Right lobe of liver (tissue), 4 donors: ENCODE data around the gene SCN5A.

Experiments
- CTCF ChIP-seq, 4 donors: fragments of 200-600 bp in 3 of 4; fragments of 450-650 bp in 1 of 4; IDR thresholded peaks; one replicate each; pipeline versions ENCODE4 v1.5.1 to v1.8.0; 2016 to 2022; ENCODE audit warnings: antibody characterized with exemption in 4 of 4, mild to moderate bottlenecking in 2 of 4
- POLR2A ChIP-seq: fragments of 450-650 bp; IDR thresholded peaks from one replicate; pipeline ENCODE4 v1.6.1; 2017; ENCODE audit warnings: antibody characterized with exemption, mild to moderate bottlenecking
- donor health status: DM: no; HTN: no; CAD: no.
- donor health status: DM: no; HTN: no; CAD: no.
- donor health status: DM: no; HTN: yes; CAD: no.

GRCh38 chr3:38582316-38582715, 67.2 kb downstream of the SCN5A start:
- TF ChIP-seq CTCF (IDR thresholded peaks at IDR 0.05) (no peak), POLR2A (no peak)
